ENCODE data around the gene ACAN. TPM values are rescaled to one million over a fixed set of nuclear protein-coding genes. Genes with fewer than 3 reads are reported as not detected.

Gene ACAN
- total RNA-seq, 1 experiment from 2014 or later: not detected

GRCh38 chr15:88814393-88814792 lies 11.2 kb downstream of the ACAN start:
- no TSS peak for BruUV-seq (replicated peaks)
- Histone ChIP-seq H3K4me1 (ENCODE audit: insufficient read depth, low read length, poor library complexity, severe bottlenecking) (no peaks in the 10 kb centered on the region), H3K27me3 (replicated peaks; ENCODE audit: insufficient read depth, low read depth, low read length, poor library complexity) (peaks cover 20% of the 10 kb centered on the region), H3K36me3 (ENCODE audit: insufficient read depth, low read length, poor library complexity, severe bottlenecking) (no peaks in the 10 kb centered on the region), H3K4me3 (ENCODE audit: low read depth, low read length, poor library complexity, severe bottlenecking) (no peak overlapping the region), H3K27ac (ENCODE audit: low read depth, low read length, poor library complexity, severe bottlenecking) (no peak overlapping the region), H3K9me3 (ENCODE audit: low read depth, low read length, poor library complexity, severe bottlenecking) (no peaks in the 10 kb centered on the region)
- POLR2A ChIA-PET (ENCODE audit: low non-redundant PET): no interaction called here
- intact Hi-C loops (cut with micrococcal nuclease; ENCODE audit: unreplicated experiment): no loop called here
- DNase-seq (ENCODE audit: low spot score): peak; percentile 27
- CTCF ChIA-PET: no interaction called here
- no peak for TF ChIP-seq EZH2 (IDR thresholded peaks at IDR 0.05; ENCODE audit: borderline replicate concordance, low read depth, low read length, poor library complexity, severe bottlenecking)
- no peak for TF ChIP-seq CTCF (conservative IDR thresholded peaks at IDR 0.05; ENCODE audit: low read depth, low read length)

GRCh38 chr15:88818920-88819319 lies 15.7 kb downstream of the ACAN start:
- H3K36me3 ChIP-seq (ENCODE audit: insufficient read depth, low read length, poor library complexity, severe bottlenecking): no peaks in the 10 kb centered on the region
- intact Hi-C loops (cut with micrococcal nuclease; ENCODE audit: unreplicated experiment): no loop called here
- H3K4me3 ChIP-seq (ENCODE audit: low read depth, low read length, poor library complexity, severe bottlenecking): no peak overlapping the region
- POLR2A ChIA-PET (ENCODE audit: low non-redundant PET): no interaction called here
- DNase-seq (ENCODE audit: low spot score): no peak
- TF ChIP-seq CTCF (conservative IDR thresholded peaks at IDR 0.05; ENCODE audit: low read depth, low read length) (no peak), EZH2 (IDR thresholded peaks at IDR 0.05; ENCODE audit: borderline replicate concordance, low read depth, low read length, poor library complexity, severe bottlenecking) (no peak)
- H3K9me3 ChIP-seq (ENCODE audit: low read depth, low read length, poor library complexity, severe bottlenecking): no peaks in the 10 kb centered on the region
- H3K4me1 ChIP-seq (ENCODE audit: insufficient read depth, low read length, poor library complexity, severe bottlenecking): no peaks in the 10 kb centered on the region
- H3K27ac ChIP-seq (ENCODE audit: low read depth, low read length, poor library complexity, severe bottlenecking): no peak overlapping the region
- peaks cover 20% of the 10 kb centered on the region for H3K27me3 ChIP-seq (replicated peaks; ENCODE audit: insufficient read depth, low read depth, low read length, poor library complexity)
- BruUV-seq (replicated peaks): no TSS peak
- CTCF ChIA-PET: no interaction called here

DNA sequence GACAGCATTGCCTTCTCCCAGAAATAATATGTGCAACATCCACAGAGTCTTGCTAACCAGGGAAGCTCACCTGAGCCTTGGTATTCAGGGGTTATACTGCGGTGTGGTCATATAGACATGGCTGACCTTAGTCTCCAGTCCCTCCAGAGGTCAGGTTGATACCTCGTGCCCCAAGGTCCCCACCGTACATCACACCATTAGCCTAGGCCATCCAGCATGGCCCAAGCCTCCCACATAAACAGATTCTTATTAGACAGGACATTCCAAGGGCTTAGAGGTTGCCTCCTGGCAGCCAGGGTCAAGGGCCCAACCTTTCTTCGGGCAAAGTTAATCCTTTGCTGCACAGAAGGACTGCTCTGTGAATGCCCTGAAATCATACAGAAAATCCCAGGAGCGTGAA lies 18.8 kb downstream of the ACAN start:
- CTCF ChIA-PET: no interaction called here
- no peaks in the 10 kb centered on the region for H3K36me3 ChIP-seq (ENCODE audit: insufficient read depth, low read length, poor library complexity, severe bottlenecking)

More for the DNA sequence above, 18.8 kb downstream of the ACAN start:
- peaks cover 29% of the 10 kb centered on the region for H3K27me3 ChIP-seq (replicated peaks; ENCODE audit: insufficient read depth, low read depth, low read length, poor library complexity)
- H3K4me3 ChIP-seq (ENCODE audit: low read depth, low read length, poor library complexity, severe bottlenecking): no peak overlapping the region
- no peaks in the 10 kb centered on the region for H3K9me3 ChIP-seq (ENCODE audit: low read depth, low read length, poor library complexity, severe bottlenecking)
- intact Hi-C loops (cut with micrococcal nuclease; ENCODE audit: unreplicated experiment): no loop called here
- no peak for DNase-seq (ENCODE audit: low spot score)
- H3K4me1 ChIP-seq (ENCODE audit: insufficient read depth, low read length, poor library complexity, severe bottlenecking): no peaks in the 10 kb centered on the region
- TF ChIP-seq CTCF (conservative IDR thresholded peaks at IDR 0.05; ENCODE audit: low read depth, low read length) (no peak), EZH2 (IDR thresholded peaks at IDR 0.05; ENCODE audit: borderline replicate concordance, low read depth, low read length, poor library complexity, severe bottlenecking) (no peak)
- POLR2A ChIA-PET (ENCODE audit: low non-redundant PET): no interaction called here
- no peak overlapping the region for H3K27ac ChIP-seq (ENCODE audit: low read depth, low read length, poor library complexity, severe bottlenecking)
- BruUV-seq (replicated peaks): no TSS peak
